GM18858 (cell line): ENCODE results near the gene AKT3.

Source experiments
- ATAC-seq: cut with Tn5 transposase; IDR thresholded peaks from one replicate; pipeline ENCODE4 v1.9.1; 2021; ENCODE audit not compliant: unreplicated experiment

AKT3 gene

DNA sequence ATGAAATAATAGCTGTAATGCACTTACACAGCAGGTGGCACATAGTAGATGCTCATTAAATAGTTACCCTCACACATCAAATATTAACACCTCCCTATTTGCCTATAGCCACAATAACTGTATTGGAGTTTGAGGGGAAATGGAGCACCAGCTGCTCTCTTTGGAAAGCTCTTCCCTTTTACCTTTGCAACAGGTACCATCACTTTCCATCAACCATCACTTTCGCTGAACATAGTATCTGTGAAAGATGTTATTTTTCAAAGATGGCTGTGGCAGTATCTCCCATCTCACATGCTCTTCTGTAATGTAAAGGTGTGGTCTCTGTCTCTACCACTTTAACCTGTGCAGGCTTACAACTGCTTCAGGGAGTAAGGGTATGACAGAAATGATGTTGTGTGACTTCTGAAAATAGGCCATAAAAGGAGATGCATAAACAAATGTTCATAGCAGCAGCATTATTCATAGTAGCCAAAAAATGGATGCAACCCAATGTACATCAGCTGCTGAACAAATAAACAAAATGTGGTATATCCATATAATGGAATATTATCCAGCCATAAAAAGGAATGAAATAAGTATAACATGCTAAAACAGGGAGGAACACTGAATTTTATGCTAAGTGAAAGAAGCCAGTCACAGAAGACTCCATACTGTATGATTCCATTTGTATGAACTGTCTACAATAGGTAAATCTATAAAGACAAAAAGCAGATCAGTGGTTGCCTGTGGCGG lies 288.3 kb downstream of the AKT3 start:
- no peak for ATAC-seq

DNA sequence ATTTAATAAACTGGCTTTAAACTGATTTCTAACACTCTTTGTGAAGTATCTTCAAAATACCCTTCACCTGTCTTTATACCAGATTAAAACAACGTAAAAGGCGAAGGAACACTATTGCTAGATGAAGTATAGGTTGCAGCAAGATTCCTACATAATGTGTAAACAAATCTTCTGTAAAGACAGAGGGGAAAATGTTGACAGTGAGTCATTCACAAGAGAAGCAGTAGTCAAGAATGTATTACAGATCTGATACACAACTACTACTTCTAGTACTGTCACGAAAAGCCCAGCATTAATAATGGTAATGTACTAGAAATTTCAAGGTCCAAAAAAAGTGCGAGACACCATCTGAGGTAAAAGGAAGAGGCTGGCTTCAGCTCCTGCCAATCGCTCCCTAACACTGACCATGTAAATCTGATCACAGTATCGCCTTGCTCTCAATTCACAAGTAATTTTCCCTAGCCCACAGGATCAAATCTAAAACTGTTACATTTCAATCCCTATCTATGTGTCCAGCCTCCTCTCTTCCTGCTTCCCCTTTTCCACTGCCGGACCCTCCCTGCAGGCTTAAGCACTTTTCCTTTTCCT lies 290.4 kb downstream of the AKT3 start:
- no peak for ATAC-seq

DNA sequence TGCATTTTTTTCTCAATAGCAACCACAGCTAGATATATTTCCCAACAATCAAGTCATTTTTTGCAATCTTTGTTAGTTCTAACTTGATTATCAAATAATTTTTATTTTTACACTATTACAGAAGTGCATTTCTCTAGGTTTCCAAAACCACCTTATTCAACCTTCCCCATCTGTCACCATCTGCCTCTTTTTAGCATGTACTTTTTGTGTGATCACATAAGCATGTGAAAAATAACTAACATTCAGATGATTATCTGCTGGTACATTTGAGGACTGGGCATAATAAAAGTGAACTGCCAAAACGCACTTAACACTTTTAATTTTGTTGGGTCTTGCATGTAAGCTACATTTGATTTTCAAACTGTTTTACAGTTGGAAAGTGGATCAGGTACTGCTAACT lies 291.5 kb downstream of the AKT3 start:
- no peak for ATAC-seq

DNA sequence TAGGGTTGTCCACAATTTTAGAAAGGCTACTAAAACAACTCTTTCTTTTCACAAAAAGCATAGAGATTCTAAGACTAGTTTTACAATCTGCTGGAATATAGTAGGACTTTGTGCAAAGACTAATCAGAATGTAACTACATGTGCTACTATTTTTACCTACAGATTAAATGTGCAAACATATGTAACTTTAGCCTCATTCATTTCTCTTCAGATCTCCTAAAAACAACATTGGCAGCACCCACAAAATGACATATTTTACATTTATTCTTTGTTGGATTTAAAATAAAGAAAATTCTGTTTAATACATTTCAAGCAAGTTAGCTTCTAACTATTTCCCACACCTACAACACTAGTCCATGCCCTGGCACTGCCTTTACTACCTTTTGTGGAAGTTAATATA lies 292.2 kb downstream of the AKT3 start:
- no peak for ATAC-seq

DNA sequence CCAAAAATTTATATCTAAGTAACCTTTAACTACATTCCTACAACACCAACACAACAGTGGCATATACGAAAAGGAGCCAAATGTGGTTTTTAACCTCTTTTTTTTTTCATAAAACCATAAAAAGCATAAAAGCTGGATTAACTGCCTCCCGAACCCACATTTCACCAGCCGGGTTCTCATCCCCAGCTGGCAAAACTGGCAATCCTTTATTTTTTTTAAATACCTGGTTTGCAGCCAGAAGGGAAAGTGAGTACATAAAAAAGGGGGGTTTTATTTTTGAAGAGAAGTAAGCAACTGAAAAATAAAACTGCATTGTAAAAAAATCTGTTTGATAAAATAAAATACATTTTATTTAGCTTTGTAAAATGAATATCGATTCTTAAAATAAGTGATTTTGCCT lies 295.4 kb downstream of the AKT3 start:
- no peak for ATAC-seq

DNA sequence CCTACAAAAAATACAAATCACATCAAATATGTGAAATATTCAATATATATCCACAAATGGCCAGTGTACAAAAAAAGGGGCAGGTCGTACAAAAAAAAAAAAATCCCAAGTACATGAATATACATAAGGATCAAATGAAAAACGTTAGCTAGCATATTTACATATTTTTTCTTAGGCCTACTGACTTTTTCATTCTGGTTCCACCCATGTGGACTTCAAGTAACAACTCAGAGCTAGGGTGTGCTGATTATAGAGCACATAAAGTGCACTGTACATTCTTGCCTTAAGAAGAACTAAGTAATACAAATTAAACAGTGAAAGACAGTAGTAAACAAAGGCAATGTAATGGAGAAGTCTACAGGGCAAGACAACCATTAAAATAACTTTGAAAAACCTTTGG lies 297.0 kb downstream of the AKT3 start:
- ATAC-seq = no peak

DNA sequence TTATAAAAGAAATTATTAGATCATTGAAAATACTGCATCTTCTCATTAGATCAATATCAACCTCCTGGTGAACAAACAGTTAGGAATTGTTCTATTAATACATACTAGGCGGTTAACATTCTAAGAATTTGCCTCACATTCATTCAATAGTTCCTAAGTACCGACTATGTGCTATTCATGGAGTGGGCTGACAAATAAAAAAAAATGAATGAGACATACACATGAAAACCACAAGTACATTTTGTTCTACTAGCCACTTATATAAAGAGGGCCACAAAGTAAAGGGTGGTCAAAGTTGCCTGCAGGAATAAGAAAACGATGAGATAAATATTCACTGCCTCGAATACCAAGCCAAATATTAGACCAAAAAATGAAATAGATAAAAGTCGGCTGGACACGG lies 299.8 kb downstream of the AKT3 start:
- no peak for ATAC-seq

DNA sequence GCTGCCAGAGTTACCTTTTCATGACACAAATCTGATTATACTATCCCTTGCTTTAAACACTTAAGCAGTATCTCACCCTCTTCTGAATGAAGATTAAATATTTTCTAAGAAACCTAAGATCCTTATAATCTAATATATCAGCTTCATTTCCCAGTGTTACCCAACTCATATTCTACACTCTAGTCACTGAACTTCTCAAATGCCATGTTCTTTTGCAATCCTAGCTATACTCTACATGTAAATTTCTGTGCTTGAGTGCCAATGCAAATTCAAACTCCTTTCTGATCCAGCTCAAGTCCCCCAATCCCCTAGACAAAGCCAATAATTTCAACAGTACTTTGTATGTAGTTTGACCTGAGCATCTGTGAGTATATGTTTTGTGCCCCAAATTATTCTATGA lies 300.3 kb downstream of the AKT3 start:
- no peak for ATAC-seq

DNA sequence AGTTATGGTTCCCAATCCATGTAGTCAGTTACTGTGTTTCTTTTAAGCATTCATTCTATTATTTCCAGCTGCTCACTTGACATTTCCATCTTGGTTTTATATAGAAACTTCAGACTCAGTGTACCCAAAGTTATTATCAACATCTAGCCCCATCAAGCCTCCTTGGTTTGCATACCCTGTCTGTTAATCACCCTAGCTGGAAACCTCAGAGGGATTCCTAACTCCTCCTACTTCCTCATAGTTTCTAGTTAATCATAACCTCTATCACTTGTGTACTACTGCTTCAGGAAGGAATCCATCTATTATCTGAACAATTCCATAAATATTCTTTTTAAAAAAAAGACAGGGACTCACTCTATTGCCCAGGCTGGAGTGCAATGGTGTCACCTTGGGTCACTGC lies 300.9 kb downstream of the AKT3 start:
- no peak for ATAC-seq

DNA sequence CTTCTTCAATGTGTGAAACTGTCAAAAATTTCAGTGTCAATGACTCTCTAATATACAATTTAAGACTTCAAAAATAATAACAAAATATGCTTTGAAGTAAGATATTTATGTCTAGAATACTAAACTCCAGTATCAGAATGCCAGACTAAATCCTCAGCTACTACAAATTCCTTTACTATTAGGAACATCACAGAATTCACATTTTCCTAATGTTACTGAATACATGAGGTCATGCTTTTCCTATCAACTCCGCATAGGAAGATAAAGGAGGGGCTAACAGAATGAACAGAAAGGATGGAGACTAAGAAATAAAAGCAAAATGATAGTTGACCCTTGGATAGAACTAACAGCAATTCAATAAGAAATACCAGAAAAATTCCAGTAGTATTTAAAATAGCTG lies 301.5 kb downstream of the AKT3 start:
- ATAC-seq = no peak

DNA sequence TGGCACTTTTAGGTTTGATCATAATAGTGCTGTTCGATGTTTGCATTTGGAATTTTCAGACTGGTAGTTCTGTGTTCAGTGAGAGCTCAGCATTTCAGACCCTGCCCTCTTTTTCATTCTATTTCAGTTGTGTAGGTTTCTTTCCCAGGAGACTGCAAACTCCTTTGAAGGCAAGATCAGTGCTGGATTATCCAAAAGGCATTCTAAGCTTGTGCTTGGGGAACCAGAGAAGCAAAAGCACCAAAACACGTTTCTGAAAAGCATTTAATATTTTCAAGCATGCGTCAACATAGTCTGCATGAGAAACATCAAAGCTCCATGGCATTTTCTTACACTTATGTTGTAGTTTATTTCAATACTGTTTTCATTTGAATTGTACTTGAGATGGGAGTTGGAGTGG lies 302.2 kb downstream of the AKT3 start:
- no peak for ATAC-seq

DNA sequence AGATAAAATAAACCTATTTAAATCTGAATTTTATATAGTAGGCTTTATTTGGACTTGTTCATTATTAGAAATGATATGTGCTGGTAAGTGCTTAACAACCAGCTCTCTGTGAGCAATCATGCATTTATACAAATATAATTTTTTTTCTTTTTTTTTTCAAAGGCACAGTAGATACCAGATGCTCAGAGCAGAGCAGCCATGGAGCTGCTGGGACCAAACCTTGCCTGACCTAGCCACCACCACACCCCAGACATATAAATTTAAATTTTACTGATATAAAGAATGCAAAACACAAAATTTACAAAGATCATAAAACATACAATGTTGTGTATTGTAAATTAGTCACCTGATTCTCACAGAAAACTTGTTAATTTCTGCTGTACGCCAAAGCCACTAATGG lies 303.6 kb downstream of the AKT3 start:
- ATAC-seq = no peak

DNA sequence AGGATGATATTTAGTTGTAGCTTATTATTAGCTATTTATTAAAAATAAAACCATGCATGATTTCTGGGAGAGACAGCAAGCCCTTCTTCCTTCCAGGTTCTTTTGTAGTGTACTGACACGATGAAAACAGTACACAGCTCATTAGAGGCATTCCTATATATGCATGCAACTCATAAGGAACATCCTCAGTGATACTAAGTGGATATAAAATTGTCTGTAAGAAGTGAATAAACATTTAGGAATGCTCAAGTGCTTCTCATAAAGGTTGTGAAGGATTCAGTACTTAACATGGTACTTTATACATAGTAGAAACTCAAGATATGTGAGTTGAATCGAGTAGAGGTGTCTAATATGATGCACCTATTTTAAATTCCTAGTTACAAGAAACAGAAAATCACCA lies 306.5 kb downstream of the AKT3 start:
- no peak for ATAC-seq

DNA sequence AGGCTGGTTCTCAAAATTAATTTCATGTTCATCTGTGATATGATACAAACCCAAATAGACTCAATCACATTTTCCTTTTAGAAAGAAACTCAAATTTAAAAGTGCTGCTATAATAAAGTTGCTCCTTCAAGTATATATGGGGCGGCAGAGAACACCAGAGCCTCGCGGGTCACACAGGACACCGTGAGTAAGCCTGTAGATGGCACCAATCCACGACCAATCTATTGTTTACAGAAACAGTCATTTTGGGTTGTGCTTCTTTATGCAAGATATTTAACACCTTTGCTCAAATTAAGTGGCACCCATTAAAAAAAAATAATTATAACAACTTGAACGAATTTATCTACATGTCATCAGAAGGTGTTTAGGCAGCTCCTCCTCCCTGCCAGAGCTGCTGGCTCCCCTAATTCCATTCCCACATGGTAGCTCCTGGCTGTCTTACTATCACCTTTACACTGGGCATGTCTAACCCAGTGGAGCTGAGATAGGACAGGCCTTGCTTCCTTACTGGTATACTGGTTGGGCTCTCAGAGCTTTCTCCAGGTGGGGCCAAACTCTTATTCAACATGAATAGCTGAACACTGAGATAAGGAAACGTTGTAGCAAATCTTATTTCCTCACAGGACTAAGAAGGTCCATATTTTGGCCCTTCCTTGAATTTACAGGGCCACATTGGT lies 307.2 kb downstream of the AKT3 start:
- ATAC-seq = no peak

DNA sequence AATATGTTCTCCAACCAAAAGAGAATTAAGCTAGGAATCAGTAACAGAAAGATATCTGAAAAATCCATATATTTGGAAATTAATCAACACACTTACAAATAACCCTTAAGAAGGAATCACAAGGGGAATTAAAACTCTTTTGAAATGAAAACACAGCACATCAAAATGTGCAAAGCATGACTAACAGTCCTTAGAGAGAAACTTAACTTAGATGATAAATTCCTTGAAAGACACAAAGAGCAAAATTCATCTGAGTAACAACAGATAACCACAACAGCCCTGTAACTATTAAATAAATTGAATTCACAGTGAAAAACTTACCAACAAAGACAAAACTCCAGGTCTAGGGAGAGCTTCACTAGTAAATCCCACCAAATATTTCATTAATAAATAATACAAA lies 310.4 kb downstream of the AKT3 start:
- ATAC-seq = no peak

DNA sequence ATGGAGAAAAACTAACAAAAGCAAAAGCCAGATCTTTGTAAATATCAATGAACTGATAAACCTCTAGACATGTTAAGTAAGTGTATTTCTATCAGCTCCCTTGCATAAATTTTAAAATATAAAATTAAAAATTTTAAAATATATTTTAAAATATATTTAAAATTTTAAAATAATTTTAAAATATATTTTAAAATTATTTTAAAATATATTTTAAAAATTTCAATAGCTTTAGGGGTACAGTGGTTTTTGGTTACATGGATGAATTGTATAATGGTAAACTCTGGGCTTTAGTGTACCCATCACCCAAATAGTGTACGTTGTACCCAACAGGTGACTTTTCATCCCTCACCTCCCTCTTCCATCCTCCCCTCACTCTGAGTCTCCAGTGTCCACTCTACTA lies 315.0 kb downstream of the AKT3 start:
- ATAC-seq = no peak

DNA sequence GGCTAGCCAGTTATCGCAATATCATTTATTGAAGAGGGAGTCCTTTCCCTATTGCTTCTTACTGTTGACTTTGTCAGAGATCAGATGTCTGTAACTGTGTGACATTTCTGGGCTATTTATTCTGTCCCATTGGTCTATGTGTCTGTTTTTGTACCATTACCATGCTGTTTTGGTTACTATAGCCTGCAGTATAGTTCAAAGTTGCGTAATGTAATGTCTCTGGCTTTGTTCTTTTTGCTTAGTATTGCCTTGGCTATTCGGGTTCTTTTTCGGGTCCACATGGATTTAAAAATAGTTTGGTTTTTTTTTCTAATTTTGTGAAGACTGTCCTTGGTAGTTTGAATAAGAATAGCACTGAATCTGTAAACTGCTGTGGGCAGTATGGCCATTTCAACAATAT lies 320.5 kb downstream of the AKT3 start:
- no peak for ATAC-seq

DNA sequence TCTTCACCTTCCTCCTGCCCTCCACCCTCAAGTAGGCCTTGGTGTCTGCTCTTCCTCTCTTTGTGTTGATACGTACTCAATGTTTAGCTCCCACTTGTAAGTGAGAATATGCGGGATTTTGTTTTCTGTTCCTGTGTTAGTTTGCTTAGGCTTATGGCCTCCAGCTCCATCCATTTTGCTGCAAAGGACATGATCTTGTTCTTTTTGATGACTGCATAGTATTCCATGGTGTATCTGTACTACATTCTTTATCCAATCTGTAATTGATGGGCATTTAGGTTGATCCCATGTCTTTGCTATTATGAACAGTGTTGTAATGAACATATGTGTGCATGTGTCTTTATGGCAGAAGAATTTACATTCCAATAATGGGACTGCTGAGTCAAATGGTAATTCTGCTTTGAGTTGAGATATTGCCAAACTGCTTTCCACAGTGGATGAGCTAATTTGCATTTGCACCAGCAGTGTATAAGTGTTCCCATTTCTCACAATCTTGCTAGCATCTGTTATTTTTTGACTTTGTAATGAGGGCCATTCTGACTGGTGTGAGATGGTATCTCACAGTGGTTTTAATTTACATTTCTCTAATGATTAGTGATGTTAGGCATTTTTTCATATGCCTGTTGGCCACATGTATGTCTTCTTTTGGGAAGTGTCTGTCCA lies 321.5 kb downstream of the AKT3 start:
- no peak for ATAC-seq

DNA sequence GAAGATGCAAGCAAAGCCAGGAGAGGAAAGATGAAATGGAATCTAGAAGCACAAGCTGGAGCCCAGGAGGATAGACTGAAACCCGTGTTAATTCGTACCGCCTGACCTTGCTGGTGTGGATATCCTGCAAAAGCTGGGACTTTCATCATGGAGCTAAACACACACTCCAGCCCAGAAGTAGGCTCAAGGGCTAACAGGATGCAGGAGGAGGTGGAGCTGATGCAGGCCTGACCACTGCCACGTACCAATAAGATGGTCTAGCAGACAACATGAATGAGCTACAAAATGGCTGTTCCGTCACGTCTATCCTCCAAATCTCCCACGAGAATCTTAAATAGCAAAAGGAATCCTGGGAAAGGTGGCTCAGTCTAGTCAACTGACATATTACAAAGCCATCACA lies 323.9 kb downstream of the AKT3 start:
- no peak for ATAC-seq

DNA sequence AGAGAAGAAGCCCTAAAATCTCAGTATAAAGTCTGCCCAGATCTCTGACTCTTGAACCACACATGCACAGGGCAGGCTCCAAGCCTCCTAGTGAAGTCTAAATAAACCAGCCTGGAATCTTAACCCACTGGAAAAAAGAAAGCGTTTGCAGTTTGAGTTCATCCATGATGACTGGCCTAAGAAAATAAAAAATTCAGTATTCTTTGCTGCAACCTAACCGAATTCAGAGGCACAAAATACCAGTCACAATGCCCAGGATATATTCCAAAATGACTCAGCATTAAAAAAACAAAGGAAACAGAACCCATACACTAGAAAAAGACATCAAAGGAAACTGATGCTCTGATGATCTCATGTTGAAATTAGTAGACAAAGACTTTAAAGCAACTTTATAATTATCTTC lies 325.0 kb downstream of the AKT3 start:
- no peak for ATAC-seq

DNA sequence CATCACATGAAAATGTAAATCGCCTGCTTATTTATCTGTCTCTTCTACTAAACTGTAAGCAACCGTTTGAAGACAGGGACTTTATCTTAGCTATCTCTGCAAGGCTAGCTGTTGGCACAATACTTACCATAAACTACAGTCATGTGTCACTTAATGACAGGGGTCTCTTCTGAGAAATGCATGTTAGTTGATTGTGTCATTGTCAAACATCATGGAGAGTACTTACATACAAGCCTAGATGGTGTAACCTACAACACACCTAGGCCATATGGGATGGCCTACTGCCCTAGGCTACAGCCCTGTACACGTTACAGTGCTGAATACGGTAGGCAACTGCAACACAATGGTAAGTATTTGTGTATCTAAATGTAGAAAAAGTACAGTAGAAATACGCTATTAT lies 326.3 kb downstream of the AKT3 start:
- no peak for ATAC-seq

DNA sequence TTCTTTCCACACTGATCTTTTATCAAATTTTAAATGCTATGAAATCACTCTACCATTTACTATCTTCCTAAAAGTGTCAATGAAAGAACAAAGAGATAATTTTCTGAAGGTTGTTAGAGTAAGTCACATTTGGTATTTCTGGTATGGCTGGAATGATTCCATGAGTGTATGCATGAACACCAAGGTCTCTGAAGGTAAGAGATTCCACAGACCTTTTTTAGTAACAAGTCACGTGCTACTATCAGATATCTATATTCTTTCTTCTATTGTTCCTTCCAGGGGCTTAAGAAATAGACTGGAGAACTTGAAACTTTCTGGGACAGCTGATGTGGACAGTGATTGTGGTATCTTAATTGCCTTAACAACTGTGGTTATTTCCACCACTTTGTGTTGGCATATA lies 329.2 kb downstream of the AKT3 start:
- ATAC-seq = no peak
